Vagina (tissue), 2 donors: ENCODE measurements around the gene SCMH1. TPM values are rescaled to one million over a fixed set of nuclear protein-coding genes. Genes with fewer than 3 reads are reported as not detected.
"Not testable (repeated sequence)": the region's sequence is repeated elsewhere in the genome, so short reads cannot be mapped to it uniquely, and the experiment has no call there.

Source experiments
- DNase-seq, 2 donors: peaks; one replicate each; pipeline ENCODE4 v3.0.0-alpha.2; 2017; ENCODE audit errors: extremely low spot score in 2 of 2
- H3K27ac ChIP-seq: fragments of 200-600 bp; sonication (generic); one replicate; pipeline ENCODE4 v1.5.1; 2019
- H3K27me3 ChIP-seq: fragments of 200-600 bp; sonication (generic); one replicate; pipeline ENCODE4 v1.5.1; 2019
- H3K36me3 ChIP-seq, 2 donors: fragments of 200-600 bp; sonication (generic); one replicate each; pipeline ENCODE4 v1.5.1; 2017 to 2019
- H3K4me1 ChIP-seq: fragments of 200-600 bp; sonication (generic); one replicate; pipeline ENCODE4 v1.5.1; 2019
- H3K4me3 ChIP-seq, 2 donors: fragments of 200-600 bp; sonication (generic); 1 replicate in 1 of 2; 2 replicates in 1 of 2; pipeline ENCODE4 v1.5.1; 2016 to 2019
- H3K9me3 ChIP-seq: fragments of 200-600 bp; sonication (generic); one replicate; pipeline ENCODE4 v1.5.1; 2019
- CTCF ChIP-seq, 3 experiments: fragments of 450-650 bp in 2 of 3; fragments of 200-600 bp in 1 of 3; sonication (generic) in 1 of 3; IDR thresholded peaks; one replicate each; pipeline ENCODE4 v1.5.1; 2017 to 2019; ENCODE audit warnings: antibody characterized with exemption in 3 of 3, mild to moderate bottlenecking in 2 of 3, moderate library complexity in 2 of 3
- POLR2A ChIP-seq, 2 donors: fragments of 450-650 bp; IDR thresholded peaks; one replicate each; pipeline ENCODE4 v1.6.1; 2017; ENCODE audit warnings: antibody characterized with exemption in 2 of 2, mild to moderate bottlenecking in 2 of 2, moderate library complexity in 2 of 2
- POLR2AphosphoS5 ChIP-seq, 2 donors: sonication (generic); formaldehyde crosslinking; IDR thresholded peaks; one replicate each; pipeline ENCODE4 v1.9.0; 2017; ENCODE audit warnings: antibody characterized with exemption in 2 of 2, mild to moderate bottlenecking in 2 of 2, low read depth in 1 of 2; ENCODE audit not compliant: insufficient read depth in 1 of 2
- intact Hi-C: fragments of 100-400 bp; cut with DNase I; formaldehyde crosslinking; loops from one replicate; pipeline ENCODE4 v1.15.1; 2023
- total RNA-seq: library from RNA; depleted of rRNA; stranded (reverse); fragments of >200 nt; gene quantifications from one replicate; pipeline ENCODE4 v1.2.3, GENCODE V29; 2016

The SCMH1 gene
- total RNA-seq, 1 donor from 2014 or later = 35.1 TPM

- H3K4me3 ChIP-seq = no peak overlapping the region
- H3K4me1 ChIP-seq = no peaks in the 10 kb centered on the region
- DNase-seq = no peak
- H3K36me3 ChIP-seq = no peaks in the 10 kb centered on the region
- intact Hi-C loops = no loop called here
- no peaks in the 10 kb centered on the region for H3K9me3 ChIP-seq
- TF ChIP-seq POLR2A (IDR thresholded peaks at IDR 0.05) = no peak
- peak in 1 of 2 donors; percentile 42 for TF ChIP-seq POLR2AphosphoS5 (IDR thresholded peaks at IDR 0.05; ENCODE audit: insufficient read depth in 1 of 2, low read depth in 1 of 2)
- TF ChIP-seq CTCF (IDR thresholded peaks at IDR 0.05) = peak; percentile 84 to 96 (median 96)
- H3K27ac ChIP-seq = no peak overlapping the region
- H3K27me3 ChIP-seq = no peaks in the 10 kb centered on the region
Observed at GRCh38 chr1:41268154-41268770, 26.2 kb upstream of the SCMH1 start.

GRCh38 chr1:41261926-41262618, 20.0 kb upstream of the SCMH1 start:
- TF ChIP-seq CTCF (IDR thresholded peaks at IDR 0.05) = no peak
- TF ChIP-seq POLR2AphosphoS5 (IDR thresholded peaks at IDR 0.05; ENCODE audit: insufficient read depth in 1 of 2, low read depth in 1 of 2) = no peak
- no peak for TF ChIP-seq POLR2A (IDR thresholded peaks at IDR 0.05)
- H3K27me3 ChIP-seq = no peaks in the 10 kb centered on the region
- no peak for DNase-seq
- H3K4me1 ChIP-seq = no peaks in the 10 kb centered on the region
- H3K4me3 ChIP-seq = no peak overlapping the region
- no peak overlapping the region for H3K27ac ChIP-seq
- H3K9me3 ChIP-seq = no peaks in the 10 kb centered on the region
- intact Hi-C loops = no loop called here
- H3K36me3 ChIP-seq = no peaks in the 10 kb centered on the region

GRCh38 chr1:41260768-41261167, 18.7 kb upstream of the SCMH1 start:
- Histone ChIP-seq H3K4me3 (no peak overlapping the region), H3K27me3 (no peaks in the 10 kb centered on the region), H3K36me3 (no peaks in the 10 kb centered on the region), H3K9me3 (no peaks in the 10 kb centered on the region), H3K27ac (no peak overlapping the region), H3K4me1 (no peaks in the 10 kb centered on the region)
- TF ChIP-seq POLR2A (IDR thresholded peaks at IDR 0.05) (no peak), POLR2AphosphoS5 (IDR thresholded peaks at IDR 0.05; ENCODE audit: insufficient read depth in 1 of 2, low read depth in 1 of 2) (no peak), CTCF (IDR thresholded peaks at IDR 0.05) (no peak)
- DNase-seq = no peak
- intact Hi-C loops = no loop called here

- no peak for DNase-seq
- H3K36me3 ChIP-seq = no peaks in the 10 kb centered on the region
- no peaks in the 10 kb centered on the region for H3K27me3 ChIP-seq
- intact Hi-C loops = no loop called here
- TF ChIP-seq CTCF (IDR thresholded peaks at IDR 0.05) (no peak), POLR2AphosphoS5 (IDR thresholded peaks at IDR 0.05; ENCODE audit: insufficient read depth in 1 of 2, low read depth in 1 of 2) (no peak), POLR2A (IDR thresholded peaks at IDR 0.05) (no peak)
- H3K4me3 ChIP-seq = no peak overlapping the region
- no peaks in the 10 kb centered on the region for H3K9me3 ChIP-seq
- H3K27ac ChIP-seq = no peak overlapping the region
- H3K4me1 ChIP-seq = no peaks in the 10 kb centered on the region
Observed at GRCh38 chr1:41259221-41259620, 17.1 kb upstream of the SCMH1 start.

- H3K27ac ChIP-seq = no peak overlapping the region
- no peaks in the 10 kb centered on the region for H3K9me3 ChIP-seq
- no peaks in the 10 kb centered on the region for H3K36me3 ChIP-seq
- no peak for TF ChIP-seq CTCF (IDR thresholded peaks at IDR 0.05)
- no peak for TF ChIP-seq POLR2A (IDR thresholded peaks at IDR 0.05)
- TF ChIP-seq POLR2AphosphoS5 (IDR thresholded peaks at IDR 0.05; ENCODE audit: insufficient read depth in 1 of 2, low read depth in 1 of 2) = no peak
- H3K27me3 ChIP-seq = no peaks in the 10 kb centered on the region
- H3K4me3 ChIP-seq = no peak overlapping the region
- H3K4me1 ChIP-seq = no peaks in the 10 kb centered on the region
- DNase-seq = no peak
- intact Hi-C loops = no loop called here
Observed at GRCh38 chr1:41255978-41256377, 13.9 kb upstream of the SCMH1 start.

GRCh38 chr1:41251120-41251519, 9.0 kb upstream of the SCMH1 start:
- H3K4me3 ChIP-seq, H3K27me3 ChIP-seq, H3K36me3 ChIP-seq, H3K4me1 ChIP-seq, intact Hi-C loops, DNase-seq, H3K9me3 ChIP-seq, H3K27ac ChIP-seq: not testable (repeated sequence)
